Sigmoid colon (tissue), 7 donors: ENCODE data around the gene SLC3A2. TPM values are rescaled to one million over a fixed set of nuclear protein-coding genes. Genes with fewer than 3 reads are reported as not detected.
A peak's percentile ranks its signal among the peaks of the same experiment; 100 is the strongest.

Experiments used
- DNase-seq: peaks from one replicate; pipeline ENCODE4 v3.0.0-alpha.2; 2019
- H3K27ac ChIP-seq, 4 donors: fragments of 200-600 bp; sonication (generic); one replicate each; pipeline ENCODE4 v1.5.1; 2016 to 2019; ENCODE audit warnings: mild to moderate bottlenecking in 1 of 4
- H3K27me3 ChIP-seq, 3 donors: fragments of 200-600 bp; sonication (generic); one replicate each; pipeline ENCODE4 v1.5.1; 2019; ENCODE audit warnings: mild to moderate bottlenecking in 1 of 3
- H3K36me3 ChIP-seq, 4 donors: fragments of 200-600 bp; sonication (generic); one replicate each; pipeline ENCODE4 v1.5.1; 2016 to 2019
- H3K4me1 ChIP-seq, 4 donors: fragments of 200-600 bp; sonication (generic); one replicate each; pipeline ENCODE4 v1.5.1; 2017 to 2019
- H3K4me3 ChIP-seq, 4 donors: fragments of 200-600 bp; sonication (generic); one replicate each; pipeline ENCODE4 v1.5.1; 2017 to 2019; ENCODE audit warnings: mild to moderate bottlenecking in 2 of 4, moderate library complexity in 1 of 4
- H3K9me3 ChIP-seq, 4 donors: fragments of 200-600 bp in 3 of 4; sonication (generic) in 3 of 4; one replicate each; pipeline versions ENCODE4 v1.5.1 to v1.6.1; 2013 to 2019
- EP300 ChIP-seq, 4 donors: sonication (generic); formaldehyde crosslinking; IDR thresholded peaks; one replicate each; pipeline ENCODE4 v1.6.1; 2017; ENCODE audit warnings: antibody characterized with exemption in 4 of 4
- POLR2A ChIP-seq, 2 donors: fragments of 450-650 bp; IDR thresholded peaks; one replicate each; pipeline ENCODE4 v1.6.1; 2016; ENCODE audit warnings: antibody characterized with exemption in 2 of 2, mild to moderate bottlenecking in 2 of 2, moderate library complexity in 2 of 2
- POLR2AphosphoS5 ChIP-seq, 4 donors: sonication (generic); formaldehyde crosslinking; IDR thresholded peaks; one replicate each; pipeline ENCODE4 v1.6.1; 2017; ENCODE audit warnings: antibody characterized with exemption in 4 of 4
- WGBS, 2 donors: extraction: QIAGEN DNeasy Blood & Tissue Kit; methylation state at CpG; one replicate each; pipeline ENCODE4 v1.1.7; 2013; 5-methylcytosine and 5-hydroxymethylcytosine counted together
- intact Hi-C: fragments of 100-400 bp; cut with DNase I; formaldehyde crosslinking; loops from one replicate; pipeline ENCODE4 v1.15.1; 2023
- polyA plus RNA-seq, 3 donors: library from polyadenylated mRNA; stranded (reverse); fragments of 200-250 nt; gene quantifications; one replicate each; pipeline ENCODE4 v1.2.3, GENCODE V29; 2013
- total RNA-seq, 4 donors: library from RNA; depleted of rRNA; stranded (reverse); fragments of >200 nt; gene quantifications; one replicate each; pipeline ENCODE4 v1.1.0, GENCODE V29; 2016
- TF ChIP-seq, protein P1 (sequence below), 4 experiments: fragments of 450-650 bp in 3 of 4; fragments of 200-600 bp in 1 of 4; IDR thresholded peaks; one replicate each; pipeline ENCODE4 v1.5.1; 2016 to 2019; ENCODE audit warnings: antibody characterized with exemption in 4 of 4, mild to moderate bottlenecking in 3 of 4, moderate library complexity in 2 of 4
- donor health status: healthy with polysubstance abuse.
- donor health status: Bipolar disorder and iron deficiency.
- donor health status: healthy.

SLC3A2 gene
- total and polyA plus RNA-seq, 7 donors: 16.8 to 128 (median 47.9) TPM

DNA sequence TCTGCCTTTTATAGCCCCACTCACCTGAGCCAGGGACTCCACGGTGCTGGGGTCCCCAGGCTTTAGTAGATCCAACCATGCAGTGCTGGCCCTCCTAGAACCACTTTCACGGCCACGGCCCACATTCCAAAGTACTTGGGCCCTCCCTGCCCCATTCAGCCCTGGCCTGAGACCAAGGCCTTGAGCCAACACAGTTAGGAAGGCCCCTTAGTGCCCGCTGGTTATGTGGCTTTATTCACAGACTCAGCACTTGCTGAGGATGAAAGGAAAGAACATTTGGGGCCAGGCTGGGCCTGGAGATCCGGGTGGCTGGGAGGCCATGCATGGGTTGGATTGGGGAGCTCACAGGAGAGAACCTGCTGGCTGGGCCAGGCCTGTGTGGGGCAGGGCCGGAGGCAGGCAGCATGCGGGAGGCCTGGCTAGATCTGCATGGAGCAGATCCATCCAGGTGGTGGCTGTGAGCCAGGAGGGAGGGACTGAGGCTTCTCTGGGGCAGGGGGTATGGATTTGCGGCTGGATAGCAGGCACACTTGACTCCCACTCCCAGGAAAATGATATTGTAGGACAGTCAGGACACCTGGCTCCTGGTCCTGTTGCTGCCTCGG, 27.9 kb downstream of the SLC3A2 start:
- peaks cover 0 to 11% (median 4%) of the 10 kb centered on the region in 4 donors for H3K4me1 ChIP-seq
- intact Hi-C loops: no loop called here
- H3K4me3 ChIP-seq: no peak overlapping the region
- no peaks in the 10 kb centered on the region for H3K9me3 ChIP-seq
- no peaks in the 10 kb centered on the region for H3K27me3 ChIP-seq
- H3K36me3 ChIP-seq: no peaks in the 10 kb centered on the region
- no peak for TF ChIP-seq POLR2AphosphoS5 (IDR thresholded peaks at IDR 0.05)
- no peak for TF ChIP-seq EP300 (IDR thresholded peaks at IDR 0.05)
- no peak for TF ChIP-seq POLR2A (IDR thresholded peaks at IDR 0.05)
- TF ChIP-seq, protein P1, sequence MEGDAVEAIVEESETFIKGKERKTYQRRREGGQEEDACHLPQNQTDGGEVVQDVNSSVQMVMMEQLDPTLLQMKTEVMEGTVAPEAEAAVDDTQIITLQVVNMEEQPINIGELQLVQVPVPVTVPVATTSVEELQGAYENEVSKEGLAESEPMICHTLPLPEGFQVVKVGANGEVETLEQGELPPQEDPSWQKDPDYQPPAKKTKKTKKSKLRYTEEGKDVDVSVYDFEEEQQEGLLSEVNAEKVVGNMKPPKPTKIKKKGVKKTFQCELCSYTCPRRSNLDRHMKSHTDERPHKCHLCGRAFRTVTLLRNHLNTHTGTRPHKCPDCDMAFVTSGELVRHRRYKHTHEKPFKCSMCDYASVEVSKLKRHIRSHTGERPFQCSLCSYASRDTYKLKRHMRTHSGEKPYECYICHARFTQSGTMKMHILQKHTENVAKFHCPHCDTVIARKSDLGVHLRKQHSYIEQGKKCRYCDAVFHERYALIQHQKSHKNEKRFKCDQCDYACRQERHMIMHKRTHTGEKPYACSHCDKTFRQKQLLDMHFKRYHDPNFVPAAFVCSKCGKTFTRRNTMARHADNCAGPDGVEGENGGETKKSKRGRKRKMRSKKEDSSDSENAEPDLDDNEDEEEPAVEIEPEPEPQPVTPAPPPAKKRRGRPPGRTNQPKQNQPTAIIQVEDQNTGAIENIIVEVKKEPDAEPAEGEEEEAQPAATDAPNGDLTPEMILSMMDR (IDR thresholded peaks at IDR 0.05): no peak
- no peak overlapping the region for H3K27ac ChIP-seq
- WGBS, 2 donors: 46 to 73% methylated on average over 9 of the region's 9 CpGs
- DNase-seq: no peak

DNA sequence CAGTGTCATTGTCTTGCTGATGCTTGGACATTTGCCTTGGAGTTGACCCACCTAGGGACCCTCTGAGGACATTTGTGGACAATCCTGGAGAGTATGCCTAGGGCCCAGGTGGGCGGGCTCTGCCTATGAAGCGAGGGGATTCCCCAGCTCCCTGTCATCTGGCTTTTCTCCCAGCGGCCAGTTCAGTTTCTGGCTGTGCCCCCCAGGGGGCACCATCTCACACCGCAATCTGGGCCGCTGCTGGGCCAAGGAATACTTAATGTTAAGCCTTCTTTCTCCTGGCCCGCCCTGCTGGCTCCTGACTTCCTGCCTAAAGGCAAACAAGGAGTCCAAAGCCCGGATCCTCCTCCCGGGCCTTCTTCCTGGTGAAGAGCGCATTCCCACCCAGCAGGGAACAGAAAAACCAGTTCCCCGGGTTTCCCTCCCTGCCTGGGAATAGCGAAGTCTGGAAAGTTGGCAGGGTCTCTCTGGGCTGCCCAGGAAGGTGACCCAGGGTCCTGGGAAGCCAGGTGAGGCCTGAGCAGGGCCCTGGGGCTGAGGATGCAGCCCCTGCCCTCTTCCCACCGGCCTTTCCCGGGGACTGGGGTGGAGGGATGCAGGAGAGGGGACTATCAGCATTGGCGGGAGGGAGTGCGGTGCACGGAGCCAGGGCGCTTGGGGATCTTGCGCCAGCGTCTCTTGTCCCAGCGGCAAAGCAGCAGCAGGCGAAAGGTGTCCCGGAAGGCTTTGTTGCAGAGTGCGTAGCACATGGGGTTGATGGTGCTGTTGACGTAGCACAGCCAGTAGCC, 28.6 kb downstream of the SLC3A2 start:
- Histone ChIP-seq H3K27ac (no peak overlapping the region), H3K4me3 (no peak overlapping the region), H3K4me1 (peaks cover 0 to 11% (median 4%) of the 10 kb centered on the region in 4 donors), H3K9me3 (no peaks in the 10 kb centered on the region), H3K36me3 (no peaks in the 10 kb centered on the region), H3K27me3 (no peaks in the 10 kb centered on the region)
- WGBS, 2 donors: 54 to 59% methylated on average over 24 of the region's 24 CpGs
- peak; percentile 72 for DNase-seq
- intact Hi-C loops: no loop called here
- TF ChIP-seq, protein P1 (IDR thresholded peaks at IDR 0.05): peak in 2 of 4 experiments; percentile 11 to 28
- TF ChIP-seq EP300 (IDR thresholded peaks at IDR 0.05) (no peak), POLR2AphosphoS5 (IDR thresholded peaks at IDR 0.05) (no peak), POLR2A (IDR thresholded peaks at IDR 0.05) (no peak)

DNA sequence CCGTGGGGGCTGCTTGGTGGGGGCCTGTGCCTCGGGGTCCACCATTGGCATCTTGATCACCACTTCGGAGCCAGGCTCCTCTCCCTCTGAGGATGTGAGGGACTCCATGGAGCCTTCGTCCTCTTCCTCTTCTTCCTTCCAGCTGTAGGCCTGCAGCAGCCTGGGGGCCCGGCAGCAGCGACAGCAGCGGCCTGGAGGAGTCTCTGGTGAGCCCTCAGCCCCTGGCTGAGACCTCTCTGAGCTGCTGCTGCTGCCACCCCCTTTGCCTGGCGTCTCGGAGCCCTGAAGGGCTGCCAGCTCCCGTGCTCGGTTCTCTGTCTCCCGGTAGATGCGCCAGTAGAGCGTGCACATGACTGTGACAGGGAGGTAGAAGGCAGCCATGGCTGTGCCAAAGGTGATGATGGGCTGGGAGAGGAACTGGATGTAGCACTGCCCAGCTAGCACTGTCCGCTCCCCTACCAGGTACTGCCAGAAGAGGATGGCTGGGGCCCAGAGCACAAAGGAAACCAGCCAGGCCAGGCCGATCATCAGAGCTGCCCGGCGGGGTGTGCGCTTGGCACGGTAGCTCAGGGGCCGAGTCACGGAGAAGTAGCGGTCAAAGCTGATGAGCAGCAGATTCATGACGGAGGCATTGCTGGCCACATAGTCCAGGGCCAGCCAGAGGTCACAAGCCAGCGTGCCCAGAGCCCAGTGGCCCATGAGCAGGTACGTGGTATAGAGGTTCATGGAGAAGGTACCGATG, 29.6 kb downstream of the SLC3A2 start:
- peaks cover 0 to 11% (median 4%) of the 10 kb centered on the region in 4 donors for H3K4me1 ChIP-seq
- WGBS, 2 donors: 95 to 96% methylated on average over 27 of the region's 27 CpGs
- TF ChIP-seq, protein P1 (IDR thresholded peaks at IDR 0.05): no peak
- TF ChIP-seq POLR2AphosphoS5 (IDR thresholded peaks at IDR 0.05) (no peak), POLR2A (IDR thresholded peaks at IDR 0.05) (no peak), EP300 (IDR thresholded peaks at IDR 0.05) (no peak)
- H3K4me3 ChIP-seq: no peak overlapping the region
- intact Hi-C loops: no loop called here
- H3K27me3 ChIP-seq: no peaks in the 10 kb centered on the region
- no peaks in the 10 kb centered on the region for H3K36me3 ChIP-seq
- DNase-seq: no peak
- H3K27ac ChIP-seq: no peak overlapping the region
- H3K9me3 ChIP-seq: no peaks in the 10 kb centered on the region

DNA sequence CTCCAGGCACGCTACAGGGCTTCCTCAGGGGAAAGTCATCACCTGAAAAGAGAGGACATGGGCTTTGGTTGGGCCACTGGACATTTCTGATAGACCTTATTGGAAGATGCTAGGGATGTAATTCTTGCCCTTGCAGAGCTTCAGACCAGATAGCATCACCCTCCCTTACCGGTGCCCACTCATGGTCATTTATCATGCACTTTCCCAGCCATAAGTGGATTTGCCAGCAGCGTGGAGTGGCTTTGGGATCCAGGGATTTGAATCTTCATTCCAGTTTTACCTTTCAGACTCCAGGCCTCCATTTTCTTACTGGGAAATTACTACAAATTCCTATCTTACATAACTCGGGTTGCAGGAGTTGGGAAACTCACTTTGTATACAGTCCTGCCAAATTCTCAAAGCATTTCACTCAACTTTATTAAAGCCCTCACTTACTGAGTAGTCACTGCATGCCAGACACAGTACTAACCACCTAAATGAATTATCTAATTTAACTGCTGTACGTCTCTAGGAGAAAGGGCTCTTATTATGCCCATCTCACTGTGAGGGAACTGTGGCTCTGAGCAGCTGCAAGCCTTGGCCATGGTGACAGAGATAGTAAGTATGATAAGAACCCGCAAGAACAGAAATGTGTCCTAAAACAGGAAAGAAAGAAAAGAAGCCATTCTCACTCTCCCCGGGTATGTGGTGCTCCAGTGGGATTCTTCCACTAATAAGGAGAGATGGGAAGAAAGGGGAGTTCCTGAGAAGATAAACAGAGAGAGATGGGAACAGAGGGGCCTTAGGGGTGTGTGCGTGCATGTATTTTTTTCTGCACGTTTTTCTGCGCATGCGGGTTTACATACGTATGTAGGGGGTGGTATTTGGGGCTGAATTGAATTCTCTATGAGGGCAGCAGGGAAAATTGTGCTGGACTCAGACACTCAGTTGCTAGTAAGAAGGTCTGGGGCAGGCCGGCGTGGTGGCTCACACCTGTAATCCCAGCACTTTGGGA, 30.7 kb downstream of the SLC3A2 start:
- intact Hi-C loops: no loop called here
- Histone ChIP-seq H3K36me3 (no peaks in the 10 kb centered on the region), H3K4me3 (no peak overlapping the region), H3K27ac (no peak overlapping the region), H3K9me3 (no peaks in the 10 kb centered on the region), H3K27me3 (no peaks in the 10 kb centered on the region), H3K4me1 (peaks cover 0 to 11% (median 4%) of the 10 kb centered on the region in 4 donors)
- 85 to 93% methylated on average over 14 of the region's 14 CpGs for WGBS, 2 donors
- TF ChIP-seq POLR2AphosphoS5 (IDR thresholded peaks at IDR 0.05): no peak
- TF ChIP-seq EP300 (IDR thresholded peaks at IDR 0.05): no peak
- no peak for TF ChIP-seq POLR2A (IDR thresholded peaks at IDR 0.05)
- TF ChIP-seq, protein P1 (IDR thresholded peaks at IDR 0.05): no peak
- DNase-seq: no peak
